H9 (cell line): ENCODE measurements around the gene ALKBH7. TPM values are rescaled to one million over a fixed set of nuclear protein-coding genes. Genes with fewer than 3 reads are reported as not detected.

ENCODE experiments used
- DNase-seq: peaks from one replicate; pipeline ENCODE4 v3.0.0-alpha.2; 2017
- H2AFZ ChIP-seq: one replicate; pipeline ENCODE4 v1.6.1; 2013; ENCODE audit warnings: mild to moderate bottlenecking, low read length, control low read depth, moderate library complexity
- H2AK5ac ChIP-seq: 2 replicates; pipeline ENCODE4 v1.6.1; 2013; ENCODE audit warnings: low read length, control low read depth, mixed read lengths; ENCODE audit not compliant: insufficient read length
- H2BK120ac ChIP-seq: one replicate; pipeline ENCODE4 v1.6.1; 2013; ENCODE audit warnings: low read depth, mild to moderate bottlenecking, low read length, control low read depth, inconsistent platforms; ENCODE audit not compliant: poor library complexity, severe bottlenecking
- H2BK12ac ChIP-seq: 2 replicates; pipeline ENCODE4 v1.6.1; 2013; ENCODE audit warnings: low read length, control low read depth, mixed read lengths, low read depth; ENCODE audit not compliant: insufficient read length
- H2BK15ac ChIP-seq: 2 replicates; pipeline ENCODE4 v1.6.1; 2013; ENCODE audit warnings: low read depth, low read length, control low read depth
- H2BK20ac ChIP-seq: one replicate; pipeline ENCODE4 v1.6.1; 2013; ENCODE audit warnings: low read depth, mild to moderate bottlenecking, low read length, control low read depth, inconsistent platforms; ENCODE audit not compliant: poor library complexity, severe bottlenecking
- H2BK5ac ChIP-seq: 2 replicates; pipeline ENCODE4 v1.6.1; 2013; ENCODE audit warnings: low read length, control low read depth, mixed read lengths; ENCODE audit not compliant: insufficient read length
- H3K14ac ChIP-seq: 2 replicates; pipeline ENCODE4 v1.6.1; 2013; ENCODE audit warnings: low read length, control low read depth; ENCODE audit not compliant: insufficient read depth
- H3K18ac ChIP-seq: 2 replicates; pipeline ENCODE4 v1.6.1; 2013; ENCODE audit warnings: low read depth, mild to moderate bottlenecking, mixed read lengths, low read length, control low read depth; ENCODE audit not compliant: insufficient read length
- H3K23ac ChIP-seq: 2 replicates; pipeline ENCODE4 v1.6.1; 2013; ENCODE audit warnings: low read length, control low read depth, mixed read lengths, low read depth; ENCODE audit not compliant: insufficient read length
- H3K23me2 ChIP-seq: 2 replicates; pipeline ENCODE4 v1.6.1; 2013; ENCODE audit warnings: low read depth, mild to moderate bottlenecking, mixed read lengths, low read length, control low read depth; ENCODE audit not compliant: insufficient read length, poor library complexity, severe bottlenecking
- H3K27ac ChIP-seq: 2 replicates; pipeline ENCODE4 v1.5.1; 2013; ENCODE audit warnings: low read length, control low read depth, mixed read lengths, low read depth; ENCODE audit not compliant: insufficient read length
- H3K27me3 ChIP-seq: 2 replicates; pipeline ENCODE4 v1.6.1; 2013; ENCODE audit warnings: low read length, control low read depth, inconsistent platforms; ENCODE audit not compliant: insufficient read depth
- H3K4ac ChIP-seq: 2 replicates; pipeline ENCODE4 v1.6.1; 2013; ENCODE audit warnings: low read depth, mild to moderate bottlenecking, control low read depth, inconsistent platforms, low read length, moderate library complexity
- H3K4me1 ChIP-seq: 2 replicates; pipeline ENCODE4 v1.6.1; 2013; ENCODE audit warnings: low read length, control low read depth, inconsistent platforms; ENCODE audit not compliant: insufficient read depth
- H3K4me2 ChIP-seq: 2 replicates; pipeline ENCODE4 v1.6.1; 2013; ENCODE audit warnings: low read length, control low read depth, mixed read lengths; ENCODE audit not compliant: insufficient read length, insufficient read depth
- H3K56ac ChIP-seq: 2 replicates; pipeline ENCODE4 v1.6.1; 2013; ENCODE audit warnings: low read depth, mild to moderate bottlenecking, mixed read lengths, low read length, control low read depth; ENCODE audit not compliant: insufficient read length
- H3K79me1 ChIP-seq: 2 replicates; pipeline ENCODE4 v1.6.1; 2013; ENCODE audit warnings: low read depth, mild to moderate bottlenecking, moderate library complexity, low read length, control low read depth, inconsistent platforms; ENCODE audit not compliant: insufficient read depth, poor library complexity, severe bottlenecking
- H3K79me2 ChIP-seq: 2 replicates; pipeline ENCODE4 v1.6.1; 2013; ENCODE audit warnings: low read length, control low read depth, inconsistent platforms; ENCODE audit not compliant: insufficient read depth
- H3K9ac ChIP-seq: 2 replicates; pipeline ENCODE4 v1.6.1; 2013; ENCODE audit warnings: low read length, control low read depth, mixed read lengths; ENCODE audit not compliant: insufficient read length; ENCODE audit errors: extremely low read depth
- H3K9me3 ChIP-seq: one replicate; pipeline ENCODE4 v1.6.1; 2013; ENCODE audit warnings: low read depth, low read length, inconsistent platforms; ENCODE audit not compliant: control insufficient read depth
- H3T11ph ChIP-seq: one replicate; pipeline ENCODE4 v1.6.1; 2013; ENCODE audit warnings: mild to moderate bottlenecking, low read length, control low read depth, inconsistent platforms
- H4K20me1 ChIP-seq: one replicate; pipeline ENCODE4 v1.6.1; 2013; ENCODE audit not compliant: control insufficient read depth, insufficient read length, insufficient read depth
- H4K5ac ChIP-seq: 2 replicates; pipeline ENCODE4 v1.6.1; 2013; ENCODE audit warnings: low read depth, mild to moderate bottlenecking, mixed read lengths, low read length, control low read depth; ENCODE audit not compliant: insufficient read length
- H4K8ac ChIP-seq: replicated peaks from 2 replicates; pipeline ENCODE4 v1.6.1; 2013; ENCODE audit warnings: low read length, control low read depth, mixed read lengths, low read depth; ENCODE audit not compliant: insufficient read length
- H4K91ac ChIP-seq: 2 replicates; pipeline ENCODE4 v1.6.1; 2013; ENCODE audit warnings: low read depth, mild to moderate bottlenecking, moderate library complexity, mixed read lengths, low read length, control low read depth; ENCODE audit not compliant: insufficient read length
- H3K27ac Mint-ChIP-seq, 3 experiments: 2 replicates in 2 of 3; 3 replicates in 1 of 3; pipeline ENCODE4 v1.8.0; 2020 to 2021; ENCODE audit warnings: mixed read lengths in 3 of 3, mild to moderate bottlenecking in 1 of 3, moderate library complexity in 1 of 3
- H3K27me3 Mint-ChIP-seq: 2 replicates; pipeline ENCODE4 v1.8.0; 2021; ENCODE audit warnings: low read depth, mild to moderate bottlenecking, moderate library complexity, mixed read lengths
- H3K36me3 Mint-ChIP-seq, 3 experiments: 2 replicates in 2 of 3; 3 replicates in 1 of 3; pipeline ENCODE4 v1.8.0; 2020 to 2021; ENCODE audit warnings: low read depth in 3 of 3, mixed read lengths in 3 of 3; ENCODE audit not compliant: insufficient read depth in 1 of 3
- H3K4me1 Mint-ChIP-seq, 2 experiments: 2 replicates each; pipeline ENCODE4 v1.8.0; 2020; ENCODE audit warnings: mixed read lengths in 2 of 2
- H3K4me3 Mint-ChIP-seq, 2 experiments: 2 replicates in 1 of 2; 3 replicates in 1 of 2; pipeline ENCODE4 v1.8.0; 2020 to 2021; ENCODE audit warnings: mild to moderate bottlenecking in 2 of 2, mixed read lengths in 2 of 2, moderate library complexity in 1 of 2
- H3K9me3 Mint-ChIP-seq, 2 experiments: 2 replicates in 1 of 2; 3 replicates in 1 of 2; pipeline ENCODE4 v1.8.0; 2020; ENCODE audit warnings: mild to moderate bottlenecking in 2 of 2, mixed read lengths in 2 of 2, moderate library complexity in 1 of 2
- CTCF ChIP-seq: fragments of 200-600 bp; sonication (generic); conservative IDR thresholded peaks from 3 replicates; pipeline ENCODE4 v1.8.0; 2021; ENCODE audit warnings: antibody characterized with exemption, mild to moderate bottlenecking
- WGBS: extraction: QIAGEN DNeasy Blood & Tissue Kit; methylation state at CpG from one replicate; pipeline ENCODE4 v1.1.7; 2013; ENCODE audit warnings: missing lambda C conversion rate, low lambda C conversion rate, mixed read lengths; ENCODE audit not compliant: insufficient read length; ENCODE audit errors: extremely low coverage; 5-methylcytosine and 5-hydroxymethylcytosine counted together
- total RNA-seq: library from RNA; stranded (reverse); gene quantifications from 2 replicates; pipeline ENCODE4 v1.2.1, GENCODE V29; 2021

ALKBH7 gene
- total RNA-seq, 1 experiment from 2014 or later, result 85.7 TPM

- Mint-ChIP-seq H3K27ac (no peak overlapping the region; a peak in 1 of 7 replicates), H3K27me3 (no peaks in the 10 kb centered on the region), H3K4me3 (no peak overlapping the region), H3K9me3 (no peaks in the 10 kb centered on the region; a peak in 2 of 5 replicates), H3K36me3 (peaks cover 53 to 97% (median 94%) of the 10 kb centered on the region in 3 experiments), H3K4me1 (peaks cover 10 to 26% of the 10 kb centered on the region in 2 experiments)
- no peak overlapping the region for H3K4ac ChIP-seq
- no peak overlapping the region for H2AFZ ChIP-seq
- no peak overlapping the region for H3K18ac ChIP-seq
- peaks cover 38% of the 10 kb centered on the region for H3K79me2 ChIP-seq
- H3K4me1 ChIP-seq, result no peaks in the 10 kb centered on the region
- no peak overlapping the region for H3T11ph ChIP-seq
- no peak overlapping the region for H3K56ac ChIP-seq
- H4K5ac ChIP-seq, result no peak overlapping the region
- no peak overlapping the region for H3K27ac ChIP-seq
- no peak overlapping the region for H2BK5ac ChIP-seq
- H3K23me2 ChIP-seq, result peaks cover under 1% of the 10 kb centered on the region
- H2BK20ac ChIP-seq, result no peak overlapping the region
- no peak overlapping the region for H2BK12ac ChIP-seq
- H3K4me2 ChIP-seq, result no peak overlapping the region
- H3K9ac ChIP-seq, result no peak overlapping the region
- H3K79me1 ChIP-seq, result peaks cover 7% of the 10 kb centered on the region
- H3K14ac ChIP-seq, result no peak overlapping the region
- H2BK120ac ChIP-seq, result no peak overlapping the region
- no peak overlapping the region for H2BK15ac ChIP-seq
- H4K20me1 ChIP-seq, result no peaks in the 10 kb centered on the region
- H3K9me3 ChIP-seq, result no peaks in the 10 kb centered on the region
- no peak overlapping the region for H2AK5ac ChIP-seq
- no peak overlapping the region for H4K91ac ChIP-seq
- DNase-seq, result no peak
- no peak for TF ChIP-seq CTCF
- no peak overlapping the region for H4K8ac ChIP-seq
- H3K23ac ChIP-seq, result no peak overlapping the region
- WGBS, result no CpG with 5 or more reads among the region's 19 CpGs
- no peaks in the 10 kb centered on the region for H3K27me3 ChIP-seq
Observed at GRCh38 chr19:6418562-6418932, 46.0 kb downstream of the ALKBH7 start.
